Measurements from ENCODE around the gene PRSS33. TPM values are rescaled to one million over a fixed set of nuclear protein-coding genes. Genes with fewer than 3 reads are reported as not detected.

The PRSS33 gene
- total RNA-seq, 1 experiment from 2014 or later: not detected

GRCh38 chr16:2819939-2820835, 32.8 kb upstream of the PRSS33 start:
- Histone ChIP-seq H2BK20ac (ENCODE audit: low read depth, low read length, poor library complexity, severe bottlenecking) (no peak overlapping the region), H2AK5ac (ENCODE audit: insufficient read length, low read length) (no peak overlapping the region), H3T11ph (ENCODE audit: low read length) (no peak overlapping the region), H2BK15ac (ENCODE audit: low read depth, low read length) (no peak overlapping the region), H2BK12ac (ENCODE audit: insufficient read length, low read depth, low read length) (no peak overlapping the region), H3K4me1 (ENCODE audit: insufficient read depth, low read length) (no peaks in the 10 kb centered on the region), H4K91ac (ENCODE audit: insufficient read length, low read depth, low read length) (no peak overlapping the region), H2AFZ (ENCODE audit: low read length) (no peak overlapping the region), H3K79me1 (ENCODE audit: insufficient read depth, low read depth, low read length, poor library complexity, severe bottlenecking) (no peaks in the 10 kb centered on the region), H3K27ac (ENCODE audit: insufficient read length, low read depth, low read length) (no peak overlapping the region), H3K27me3 (ENCODE audit: insufficient read depth, low read length) (no peaks in the 10 kb centered on the region), H2BK5ac (ENCODE audit: insufficient read length, low read length) (no peak overlapping the region), H3K23me2 (ENCODE audit: insufficient read length, low read depth, low read length, poor library complexity, severe bottlenecking) (no peaks in the 10 kb centered on the region), H3K56ac (ENCODE audit: insufficient read length, low read depth, low read length) (no peak overlapping the region), H3K14ac (ENCODE audit: insufficient read depth, low read length) (no peak overlapping the region), H3K4ac (ENCODE audit: low read depth, low read length) (no peak overlapping the region), H3K9ac (ENCODE audit: extremely low read depth, insufficient read length, low read length) (no peak overlapping the region), H4K5ac (ENCODE audit: insufficient read length, low read depth, low read length) (no peak overlapping the region), H4K8ac (replicated peaks; ENCODE audit: insufficient read length, low read depth, low read length) (no peak overlapping the region), H3K9me3 (ENCODE audit: control insufficient read depth, low read depth, low read length) (no peaks in the 10 kb centered on the region), H3K79me2 (ENCODE audit: insufficient read depth, low read length) (no peaks in the 10 kb centered on the region), H2BK120ac (ENCODE audit: low read depth, low read length, poor library complexity, severe bottlenecking) (no peak overlapping the region), H3K18ac (ENCODE audit: insufficient read length, low read depth, low read length) (no peak overlapping the region), H3K23ac (ENCODE audit: insufficient read length, low read depth, low read length) (no peak overlapping the region), H4K20me1 (ENCODE audit: control insufficient read depth, insufficient read depth, insufficient read length) (no peaks in the 10 kb centered on the region), H3K4me2 (ENCODE audit: insufficient read depth, insufficient read length, low read length) (no peak overlapping the region)
- no peaks in the 10 kb centered on the region for H3K27me3 Mint-ChIP-seq (ENCODE audit: low read depth)
- no peak for DNase-seq
- H3K9me3 Mint-ChIP-seq: no peaks in the 10 kb centered on the region
- H3K27ac Mint-ChIP-seq: no peak overlapping the region
- H3K4me3 Mint-ChIP-seq: no peak overlapping the region
- no peaks in the 10 kb centered on the region; a peak in 1 of 7 replicates for H3K36me3 Mint-ChIP-seq (ENCODE audit: insufficient read depth in 1 of 3, low read depth in 3 of 3)
- no CpG with 5 or more reads among the region's 17 CpGs for WGBS (ENCODE audit: extremely low coverage, insufficient read length, low lambda C conversion rate)
- TF ChIP-seq CTCF (conservative IDR thresholded peaks at IDR 0.05): no peak
- no peaks in the 10 kb centered on the region for H3K4me1 Mint-ChIP-seq
